CD4-positive, alpha-beta T cell treated with Interferon alpha-2 for 1 hour (primary cell): ENCODE results near the gene SF3A1.
"Not testable (repeated sequence)": the region's sequence is repeated elsewhere in the genome, so short reads cannot be mapped to it uniquely, and the experiment has no call there.

Experiments used
- DNase-seq, 2 donors: peaks; one replicate each; pipeline ENCODE4 v3.0.0-alpha.2; 2020 to 2022

The SF3A1 gene, protein sequence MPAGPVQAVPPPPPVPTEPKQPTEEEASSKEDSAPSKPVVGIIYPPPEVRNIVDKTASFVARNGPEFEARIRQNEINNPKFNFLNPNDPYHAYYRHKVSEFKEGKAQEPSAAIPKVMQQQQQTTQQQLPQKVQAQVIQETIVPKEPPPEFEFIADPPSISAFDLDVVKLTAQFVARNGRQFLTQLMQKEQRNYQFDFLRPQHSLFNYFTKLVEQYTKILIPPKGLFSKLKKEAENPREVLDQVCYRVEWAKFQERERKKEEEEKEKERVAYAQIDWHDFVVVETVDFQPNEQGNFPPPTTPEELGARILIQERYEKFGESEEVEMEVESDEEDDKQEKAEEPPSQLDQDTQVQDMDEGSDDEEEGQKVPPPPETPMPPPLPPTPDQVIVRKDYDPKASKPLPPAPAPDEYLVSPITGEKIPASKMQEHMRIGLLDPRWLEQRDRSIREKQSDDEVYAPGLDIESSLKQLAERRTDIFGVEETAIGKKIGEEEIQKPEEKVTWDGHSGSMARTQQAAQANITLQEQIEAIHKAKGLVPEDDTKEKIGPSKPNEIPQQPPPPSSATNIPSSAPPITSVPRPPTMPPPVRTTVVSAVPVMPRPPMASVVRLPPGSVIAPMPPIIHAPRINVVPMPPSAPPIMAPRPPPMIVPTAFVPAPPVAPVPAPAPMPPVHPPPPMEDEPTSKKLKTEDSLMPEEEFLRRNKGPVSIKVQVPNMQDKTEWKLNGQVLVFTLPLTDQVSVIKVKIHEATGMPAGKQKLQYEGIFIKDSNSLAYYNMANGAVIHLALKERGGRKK

DNA sequence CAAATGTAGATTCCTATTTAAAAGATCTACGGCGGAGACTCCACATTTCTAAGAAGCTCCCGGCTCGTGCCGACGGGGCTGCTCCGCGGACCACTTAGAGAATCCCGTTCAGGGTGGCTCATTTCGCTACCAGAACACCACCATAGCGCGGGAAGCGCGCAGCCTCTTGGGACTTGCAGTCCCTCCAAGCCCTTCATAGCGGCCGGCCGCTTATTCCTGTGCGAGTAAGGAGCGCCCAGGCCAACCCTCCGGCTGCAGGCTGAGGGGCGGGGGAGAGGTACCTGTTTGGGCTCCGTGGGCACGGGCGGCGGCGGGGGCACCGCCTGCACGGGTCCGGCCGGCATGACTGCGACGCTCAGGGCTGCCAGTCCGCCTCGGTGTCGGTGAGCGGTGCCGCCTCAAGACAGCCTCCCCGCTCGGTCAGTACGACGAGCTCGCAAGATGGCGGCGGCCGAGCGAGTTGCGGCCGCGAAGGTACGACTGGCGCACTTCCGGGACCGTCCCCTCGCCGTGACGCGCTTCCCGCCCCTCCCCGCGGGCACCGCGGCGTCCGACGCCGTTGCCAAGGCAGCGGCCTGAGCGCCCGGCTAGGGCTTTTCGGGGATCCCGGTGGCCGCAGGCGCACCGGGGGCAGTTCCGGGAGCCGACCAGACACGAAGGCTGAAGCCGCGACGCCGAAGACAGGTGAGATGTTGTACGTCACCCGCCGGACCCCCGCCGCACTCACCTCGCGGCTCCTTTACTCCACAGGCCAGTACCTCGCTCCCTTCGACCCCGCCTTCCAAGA lies at the start of gene SF3A1, which contains the start of gene CCDC157:
Gene SF3A1 (minus strand): TSS at position 446 of the 787 bp plus-strand sequence. CDS start 102 bp downstream, at position 344.
Gene CCDC157 (plus strand): TSS at position 559 of the 787 bp plus-strand sequence. CDS start 8,994 bp downstream, outside the sequence.
- peak; percentile 82 to 88 for DNase-seq

DNA sequence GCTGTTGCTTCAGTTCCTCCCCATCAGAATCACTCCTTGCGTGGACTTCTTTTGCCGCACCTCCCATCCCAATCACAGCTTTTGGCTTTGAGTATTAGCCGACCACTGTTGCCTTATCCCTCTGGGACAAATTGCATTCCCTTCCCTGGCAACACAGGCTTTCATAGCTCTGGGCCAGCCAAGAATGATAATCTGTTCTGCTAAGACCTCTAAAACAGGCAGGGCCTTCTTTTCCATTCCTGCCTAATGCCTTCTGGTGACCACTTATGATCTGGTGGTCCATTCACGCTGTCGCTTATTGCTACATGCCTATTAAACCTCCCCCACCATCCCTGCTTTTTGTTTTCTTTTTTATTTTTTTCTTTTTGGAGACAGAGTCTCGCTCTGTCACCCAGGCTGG lies 49.7 kb upstream of the SF3A1 start:
- DNase-seq, result no peak

DNA sequence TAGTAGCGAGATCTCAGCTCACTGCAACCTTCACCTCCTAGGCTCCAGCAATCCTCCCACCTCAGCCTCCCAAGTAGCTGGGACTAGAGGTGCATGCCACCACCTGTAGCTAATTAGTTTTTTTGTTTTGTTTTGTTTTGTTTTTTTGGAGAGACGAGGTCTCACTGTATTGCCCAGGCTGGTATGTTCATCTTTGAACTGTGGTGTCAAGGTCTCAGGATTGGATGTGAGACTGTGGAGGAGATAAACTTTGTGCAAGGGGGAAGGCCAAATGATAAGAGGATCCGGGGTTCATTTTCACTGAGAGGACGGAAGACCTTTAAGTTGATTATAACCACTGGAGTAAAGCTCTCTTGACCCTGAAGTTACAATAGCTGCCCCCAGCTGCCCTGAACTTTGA lies 49.0 kb upstream of the SF3A1 start:
- no peak for DNase-seq

DNA sequence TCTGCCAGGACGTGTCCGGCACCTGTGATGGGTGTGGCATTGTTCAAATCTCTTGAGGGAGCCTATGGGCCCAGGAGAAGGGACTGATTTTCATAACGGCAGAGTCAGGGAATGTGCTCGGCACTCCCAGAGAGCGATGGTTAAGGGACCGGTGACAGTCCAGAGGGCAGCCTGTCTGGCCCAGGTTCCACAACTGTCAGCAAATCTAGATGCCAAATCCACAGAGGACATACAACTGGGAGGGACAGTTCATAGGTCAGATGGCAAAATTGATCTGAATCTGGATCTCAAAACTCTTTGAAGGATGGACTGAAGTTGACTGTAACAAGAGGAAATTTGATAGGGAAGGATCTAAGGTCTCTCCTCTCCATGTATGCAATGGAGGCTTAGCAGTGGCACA lies 47.6 kb upstream of the SF3A1 start:
- no peak for DNase-seq

DNA sequence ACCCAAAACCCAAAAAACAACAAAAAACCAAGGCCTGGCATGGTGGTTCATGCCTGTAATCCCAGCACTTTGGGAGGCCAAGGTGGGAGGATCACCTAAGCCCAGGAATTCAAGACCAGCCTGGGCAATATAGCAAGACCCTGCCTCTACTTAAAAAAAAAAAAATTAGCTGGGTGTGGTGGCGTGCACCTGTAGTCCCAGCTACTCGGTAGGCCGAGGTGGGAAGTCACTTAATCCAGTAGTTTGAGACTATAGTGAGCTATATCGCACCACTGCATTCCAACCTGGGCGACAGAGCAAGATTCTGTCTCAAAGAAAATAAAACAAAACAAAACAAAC lies 46.0 kb upstream of the SF3A1 start:
- DNase-seq, result not testable (repeated sequence)

DNA sequence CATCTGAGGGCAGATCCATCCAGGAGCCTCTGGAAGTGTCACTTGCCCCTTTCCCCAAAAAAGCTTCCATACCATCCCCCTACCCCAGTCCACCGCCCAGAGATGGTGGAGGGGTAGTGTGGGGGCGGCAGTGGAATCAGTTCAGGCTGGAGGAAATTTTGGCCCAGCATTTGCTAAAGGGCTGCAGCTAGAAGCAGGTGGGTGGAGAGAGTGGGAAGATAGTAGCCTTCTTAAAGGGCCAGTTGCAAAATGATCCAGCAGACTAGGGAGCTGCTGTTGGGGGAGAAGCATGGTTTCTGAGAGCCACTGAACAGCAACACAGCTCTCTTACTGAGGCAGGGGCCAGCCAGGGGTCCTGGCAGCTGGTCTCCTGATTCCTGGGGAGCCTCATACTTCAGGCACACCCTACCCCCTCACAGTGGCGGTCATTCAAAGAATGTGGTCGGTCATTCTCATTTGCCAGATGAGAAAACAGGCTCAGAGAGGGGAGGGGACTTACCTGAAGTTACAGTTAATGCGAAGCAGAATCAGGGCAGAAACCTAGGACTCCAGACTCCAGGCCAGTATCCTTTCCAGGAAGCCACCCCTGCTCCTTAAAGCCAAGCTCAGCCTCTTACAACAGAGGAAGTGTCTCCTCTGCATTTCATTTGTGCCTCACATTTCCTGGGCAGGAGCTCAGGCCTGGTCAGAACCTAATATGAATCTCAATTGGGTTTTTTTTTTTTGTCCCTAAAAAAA lies 45.5 kb upstream of the SF3A1 start:
- no peak for DNase-seq

DNA sequence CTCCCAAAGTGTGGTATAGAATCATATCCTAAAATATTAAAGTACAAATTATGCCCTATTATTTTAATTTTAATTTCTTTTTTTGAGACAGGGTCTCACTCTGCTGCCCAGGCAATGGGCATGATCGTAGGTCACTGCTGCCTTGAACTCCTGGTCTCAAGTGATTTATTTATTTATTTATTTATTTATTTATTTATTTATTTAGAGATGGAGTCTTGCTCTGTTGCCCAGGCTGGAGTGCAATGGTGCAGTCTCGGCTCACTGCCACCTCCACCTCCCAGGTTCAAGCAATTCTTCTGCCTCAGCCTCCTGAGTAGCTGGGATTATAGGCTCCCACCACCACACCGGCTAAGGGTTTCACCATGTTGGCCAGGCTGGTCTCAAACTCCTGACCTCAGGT lies 44.3 kb upstream of the SF3A1 start:
- DNase-seq, result not testable (repeated sequence)

DNA sequence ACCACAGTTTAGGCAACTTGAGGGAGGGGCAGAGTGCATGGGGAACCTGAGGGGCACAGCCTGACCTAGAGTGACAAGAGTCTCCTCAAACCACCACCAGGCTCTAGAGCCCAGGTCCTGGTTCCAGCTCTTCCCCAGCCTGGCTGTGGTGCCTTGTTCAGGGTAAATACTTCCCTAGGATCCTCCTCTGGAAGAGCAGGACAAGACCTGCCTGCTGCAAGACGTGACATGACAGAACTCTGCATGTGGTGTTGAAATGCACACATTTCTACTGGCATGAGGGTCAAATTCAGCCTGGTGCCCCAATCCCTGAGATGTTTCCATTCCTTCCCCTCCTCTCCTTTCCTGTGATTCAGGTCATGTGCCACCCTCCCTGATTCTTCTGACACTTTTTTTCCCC lies 43.5 kb upstream of the SF3A1 start:
- no peak for DNase-seq

DNA sequence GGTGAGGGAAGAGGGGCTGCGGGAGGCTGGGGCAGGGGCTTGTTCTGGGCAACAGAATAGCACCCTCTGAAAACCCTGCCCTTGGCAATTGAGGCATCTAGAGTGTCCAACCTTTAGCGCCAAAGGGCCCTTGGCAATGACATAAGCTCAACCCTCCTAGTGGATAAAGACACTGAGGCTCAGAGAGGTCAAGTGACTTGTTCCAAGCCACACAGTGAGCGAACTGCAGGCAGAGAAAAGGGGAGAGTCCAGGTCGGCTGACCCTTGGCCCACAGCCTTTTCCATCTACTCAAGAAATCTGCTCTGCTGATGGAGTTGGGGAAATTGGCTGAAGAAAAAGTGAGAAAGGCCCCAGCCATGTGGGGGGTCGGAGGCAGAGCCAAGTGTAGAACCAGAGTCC lies 43.0 kb upstream of the SF3A1 start:
- DNase-seq, result no peak

DNA sequence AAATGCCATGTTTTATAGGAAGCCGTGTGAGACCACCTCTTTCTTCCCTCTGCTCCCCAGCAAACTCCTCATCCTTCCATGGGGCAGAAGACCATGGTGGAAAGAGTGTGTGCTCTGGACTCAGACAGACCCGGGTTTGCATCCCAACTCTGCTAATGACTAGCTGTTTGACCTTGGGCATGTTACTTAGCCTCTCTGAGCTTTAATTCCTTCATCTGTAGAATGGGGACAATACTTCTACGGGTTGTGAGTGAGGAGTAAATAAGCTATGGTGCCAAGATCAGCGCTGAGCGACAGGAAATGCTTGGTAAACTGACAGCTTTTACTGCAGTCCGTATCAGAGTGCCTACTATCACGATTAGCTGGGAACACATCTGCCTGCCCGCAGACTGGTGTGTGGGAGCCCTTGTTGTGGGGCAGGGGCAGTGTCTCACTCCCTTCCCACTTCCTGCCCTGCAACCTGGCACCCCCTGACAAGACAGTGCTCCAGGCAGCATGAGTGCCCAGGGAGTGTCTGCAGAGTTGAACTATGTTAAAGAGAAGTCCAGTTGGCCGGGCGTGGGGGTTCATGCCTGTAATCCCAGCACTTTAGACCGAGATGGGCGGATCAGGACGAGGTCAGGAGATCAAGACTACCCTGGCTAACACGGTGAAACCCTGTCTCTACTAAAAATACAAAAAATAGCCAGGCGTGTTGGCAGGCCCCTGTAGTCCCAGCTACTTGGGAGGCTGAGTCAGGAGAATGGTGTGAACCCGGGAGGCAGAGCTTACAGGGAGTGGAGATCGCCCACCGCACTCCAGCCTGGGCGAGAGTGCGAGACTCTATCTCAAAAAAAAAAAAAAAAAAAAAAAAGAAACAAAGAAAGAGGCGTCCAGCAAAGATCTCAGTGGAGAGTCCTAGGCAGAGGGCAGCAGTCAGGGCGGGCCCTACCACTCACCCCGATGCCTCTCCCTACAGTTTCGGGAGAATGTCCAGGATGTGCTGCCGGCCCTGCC lies 42.3 kb upstream of the SF3A1 start:
- DNase-seq, result no peak

DNA sequence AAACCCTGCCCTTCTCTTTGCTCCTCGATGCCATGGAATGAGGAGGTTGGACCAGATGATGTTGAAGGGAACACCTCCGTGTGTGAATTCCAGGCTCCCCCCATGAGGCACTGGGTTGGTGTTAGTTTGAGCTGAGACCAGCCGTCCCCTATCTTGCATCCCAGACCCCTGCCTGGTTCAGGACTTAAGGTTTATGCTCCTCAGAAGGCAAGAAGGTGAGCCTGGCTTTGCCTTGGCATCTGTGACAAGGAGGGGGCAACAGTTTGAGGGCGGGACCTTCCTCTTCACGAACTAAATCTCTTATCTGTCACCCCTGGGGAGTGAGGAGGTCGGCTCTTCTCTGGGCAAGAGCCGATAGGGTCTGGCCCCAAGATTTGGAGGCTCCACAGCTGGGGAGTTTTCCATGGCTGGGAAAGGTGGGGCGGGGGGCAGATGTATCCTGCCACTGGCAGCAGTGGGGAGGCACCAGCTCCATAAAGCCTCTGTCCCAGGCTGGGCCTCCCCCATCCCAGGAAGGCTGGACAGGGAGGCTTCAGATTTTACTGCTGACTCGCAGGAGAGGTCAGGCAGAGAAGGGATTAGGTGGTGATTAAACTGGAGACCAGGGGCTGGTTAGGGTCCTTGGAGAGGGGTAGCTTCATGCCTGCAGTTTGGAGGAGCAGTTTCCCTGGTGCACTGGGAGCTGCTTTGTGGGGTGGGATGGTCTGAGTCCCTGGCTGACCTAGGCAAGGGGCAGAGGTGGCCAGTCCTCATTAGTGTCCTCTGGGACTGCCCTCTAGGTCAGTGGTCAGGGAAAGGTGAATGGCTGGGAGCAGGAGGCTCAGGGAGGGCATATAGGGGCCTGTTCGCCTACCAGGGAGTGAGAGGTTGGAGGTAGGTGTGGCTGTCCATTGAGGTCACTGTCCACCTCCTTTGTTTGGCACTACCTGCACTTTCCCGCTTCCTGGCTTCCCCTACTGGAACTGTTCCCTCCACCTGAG lies 41.3 kb upstream of the SF3A1 start:
- DNase-seq, result no peak

DNA sequence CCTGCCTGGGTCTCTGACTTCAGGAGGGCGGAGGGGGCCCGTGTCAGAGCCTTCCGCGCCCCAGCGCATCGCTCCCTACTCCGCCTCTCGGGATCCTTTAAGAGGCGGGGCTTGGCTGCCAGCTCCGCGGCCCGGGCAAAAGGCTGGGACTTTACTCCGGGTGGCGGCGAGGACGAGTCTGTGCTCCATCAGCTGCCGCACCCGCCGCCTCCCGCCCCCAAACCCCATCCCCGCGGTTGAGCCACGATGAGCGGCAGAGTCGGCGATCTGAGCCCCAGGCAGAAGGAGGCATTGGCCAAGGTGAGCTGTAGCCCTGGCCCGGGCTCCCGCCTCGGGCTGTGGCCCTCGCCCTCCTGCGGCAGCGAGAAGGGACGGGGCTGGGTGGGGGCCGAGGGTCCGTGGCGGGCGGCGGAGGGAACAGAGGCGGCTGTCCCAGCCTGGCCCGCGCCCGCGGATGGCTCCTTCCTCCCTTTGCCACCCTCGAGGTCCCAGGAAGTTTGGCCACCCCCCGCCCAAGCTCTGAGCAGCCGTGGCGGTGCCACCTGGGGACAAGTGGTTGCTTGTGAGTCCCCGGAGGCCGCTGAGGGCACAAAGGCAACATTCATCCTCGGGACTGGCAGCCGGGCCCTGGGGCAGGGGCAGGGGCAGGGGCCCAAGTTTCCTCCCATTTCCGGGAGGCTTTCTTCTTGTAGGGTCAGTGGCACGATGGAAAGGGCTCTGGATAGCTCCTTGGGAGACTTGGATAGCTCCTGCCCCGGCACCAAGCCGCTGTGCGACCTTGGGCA lies 40.4 kb upstream of the SF3A1 start, which contains the start of gene SEC14L2:
Gene SEC14L2 (plus strand): TSS at position 148 of the 785 bp plus-strand sequence. CDS start 99 bp downstream, at position 247.
- DNase-seq, result peak; percentile 31 to 63

DNA sequence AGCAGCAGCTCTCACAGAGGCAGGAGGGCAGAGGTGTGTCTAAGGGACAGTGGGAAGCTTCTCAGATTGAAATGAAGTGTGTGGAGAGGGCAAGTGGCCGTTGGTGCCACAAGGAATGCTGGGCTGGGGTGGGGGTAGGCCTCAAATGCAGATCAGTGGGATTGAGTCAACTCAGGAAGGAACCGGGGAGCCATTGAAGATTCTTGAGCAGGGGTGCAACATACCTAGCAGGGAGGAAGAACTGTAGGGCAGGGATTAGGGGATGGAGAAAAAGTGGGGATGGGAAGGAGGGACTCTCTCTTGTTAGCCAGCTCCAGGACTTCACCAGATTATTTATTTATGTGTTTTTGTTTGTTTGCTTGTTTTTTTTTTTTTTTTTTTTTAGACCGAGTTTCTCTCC lies 37.2 kb upstream of the SF3A1 start:
- no peak for DNase-seq

DNA sequence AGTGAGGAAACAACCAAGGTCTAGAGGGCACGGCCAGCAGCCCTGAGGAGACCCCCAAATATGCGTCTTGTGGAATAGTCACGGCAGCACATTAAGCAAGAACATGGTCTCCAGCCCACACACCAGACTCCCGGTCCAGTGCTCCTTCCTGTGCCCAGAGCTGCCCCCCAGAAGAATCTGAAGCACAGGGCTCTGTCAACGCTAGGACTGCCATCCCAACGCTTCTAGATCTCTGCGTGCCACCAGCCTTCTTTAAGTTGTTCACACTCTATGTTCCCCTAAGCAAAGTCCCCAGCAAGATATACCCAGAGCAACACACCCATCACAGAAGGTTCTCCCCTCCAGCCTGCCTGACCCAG lies 36.6 kb upstream of the SF3A1 start:
- no peak for DNase-seq

DNA sequence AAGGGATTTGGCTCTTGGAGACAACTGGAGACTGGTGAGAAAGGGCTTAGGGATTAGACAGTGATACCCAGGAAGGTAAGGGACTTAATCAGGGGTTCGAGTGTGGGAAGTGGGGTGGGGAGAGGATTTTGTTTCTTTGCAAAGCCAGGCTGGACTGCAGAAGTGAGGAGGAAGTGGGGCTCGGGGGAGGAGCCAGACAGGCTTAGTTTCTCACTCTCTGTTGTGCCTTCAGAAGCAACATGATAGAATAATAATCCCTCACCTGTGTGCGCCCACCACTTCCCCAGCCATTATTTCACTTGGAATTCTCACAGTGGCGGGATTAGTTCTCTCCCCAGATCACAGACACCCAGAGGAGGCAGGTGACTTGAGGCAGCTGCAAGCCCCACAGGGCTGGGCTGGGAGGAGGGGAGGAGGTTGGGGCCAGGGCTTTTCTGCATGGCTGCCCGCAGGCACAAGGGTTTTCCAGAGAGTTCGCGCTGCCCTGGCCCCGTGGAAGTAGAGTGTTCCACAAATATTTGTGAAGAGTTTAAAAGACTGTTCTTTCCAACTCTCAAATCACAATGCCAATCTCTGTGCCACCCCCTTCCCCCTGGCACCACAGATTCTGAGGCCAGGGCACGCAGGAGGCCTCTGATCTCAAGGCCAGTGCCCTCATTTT lies 36.1 kb upstream of the SF3A1 start:
- DNase-seq, result no peak

DNA sequence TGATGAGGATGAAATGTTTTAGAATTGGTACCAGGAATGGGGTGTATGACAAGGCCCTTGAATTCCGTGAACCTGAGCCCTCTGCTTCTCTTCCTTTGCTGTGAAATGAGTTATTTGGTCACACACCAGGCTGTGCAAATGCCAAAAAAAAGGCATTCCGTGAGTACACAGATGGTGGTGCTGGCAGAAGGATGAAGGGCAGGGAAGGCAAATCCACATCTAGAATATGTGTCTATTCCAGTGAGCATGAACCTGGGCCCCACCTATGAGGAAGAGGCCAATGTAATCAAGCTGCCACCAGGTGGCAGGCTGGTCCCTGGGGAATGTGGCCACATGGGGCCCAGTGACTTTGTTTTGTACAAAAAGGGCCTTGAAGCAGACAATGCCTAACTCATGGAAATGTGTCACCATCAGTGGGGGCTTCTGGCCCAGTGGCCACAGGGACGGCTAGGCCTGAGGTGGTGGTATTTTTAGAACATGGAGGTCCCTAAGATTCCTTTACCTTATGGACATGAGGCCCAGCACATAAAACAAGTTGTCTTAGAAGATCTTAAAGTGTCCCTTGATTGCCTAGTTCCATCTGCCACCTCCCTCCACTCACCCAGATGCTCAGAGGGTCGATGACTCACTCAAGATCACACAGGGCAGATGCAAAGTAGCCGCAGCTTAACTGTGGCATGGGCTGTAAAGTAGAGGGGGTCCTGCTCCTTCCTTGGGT lies 34.4 kb upstream of the SF3A1 start:
- peak; percentile 80 to 85 for DNase-seq

DNA sequence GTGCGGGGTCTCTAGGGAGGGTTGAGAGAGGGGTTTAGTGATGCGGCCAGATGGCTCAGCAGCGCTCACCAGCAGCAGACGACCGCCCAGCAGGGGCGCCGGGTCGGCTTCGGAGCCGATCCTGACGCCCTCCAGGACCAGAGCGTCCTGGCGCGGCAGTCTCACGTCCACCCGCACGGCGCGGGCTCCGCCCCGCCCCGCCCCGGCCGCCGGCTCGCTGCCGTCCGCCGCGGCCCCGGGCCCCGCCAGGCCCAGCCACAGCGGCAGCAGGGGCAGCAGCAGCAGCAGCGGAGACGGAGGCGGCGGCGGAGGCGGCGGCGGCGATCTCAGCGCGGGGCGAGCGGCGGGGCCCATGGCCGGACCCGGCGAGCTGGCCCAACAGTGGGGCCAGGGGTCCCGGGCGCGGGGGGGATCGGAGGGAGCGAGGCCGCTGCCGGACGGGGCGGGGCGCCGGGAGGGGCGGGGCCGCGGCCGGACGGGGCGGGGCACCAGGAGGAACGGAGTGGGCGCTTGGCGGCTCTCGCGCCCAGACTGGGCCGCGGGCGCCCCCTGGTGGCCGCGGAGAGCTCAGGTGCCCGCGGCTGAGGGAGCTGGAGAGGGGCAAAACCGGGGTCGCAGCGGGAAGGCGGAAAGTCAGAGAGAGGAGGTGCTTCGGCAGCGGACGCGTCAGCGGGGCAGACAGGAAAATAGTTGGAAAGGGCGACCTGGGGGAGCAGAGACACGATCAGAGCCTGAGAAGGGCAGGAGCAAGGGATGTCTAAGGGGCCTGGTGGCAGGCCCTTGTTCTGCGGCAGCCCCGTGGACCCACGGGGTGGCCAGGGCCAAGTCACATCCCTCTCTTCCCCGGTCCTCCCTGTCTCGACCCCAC lies 30.5 kb upstream of the SF3A1 start, which contains the start of gene RNF215:
Gene RNF215 (minus strand): TSS at position 452 of the 868 bp plus-strand sequence. CDS start 98 bp downstream, at position 354.
- DNase-seq, result peak; percentile 77 to 82
